Inferior parietal cortex (tissue), 1 donor: Measurements from ENCODE around the gene TSGA10IP.
"Not testable (repeated sequence)": the region's sequence is repeated elsewhere in the genome, so short reads cannot be mapped to it uniquely, and the experiment has no call there.

Source experiments
- DNase-seq: peaks from one replicate; pipeline ENCODE4 v3.0.0-alpha.2; 2016; ENCODE audit errors: extremely low spot score

TSGA10IP gene

GRCh38 chr11:65946655-65947054 is 1.4 kb downstream of the TSGA10IP start:
- DNase-seq = no peak

DNA sequence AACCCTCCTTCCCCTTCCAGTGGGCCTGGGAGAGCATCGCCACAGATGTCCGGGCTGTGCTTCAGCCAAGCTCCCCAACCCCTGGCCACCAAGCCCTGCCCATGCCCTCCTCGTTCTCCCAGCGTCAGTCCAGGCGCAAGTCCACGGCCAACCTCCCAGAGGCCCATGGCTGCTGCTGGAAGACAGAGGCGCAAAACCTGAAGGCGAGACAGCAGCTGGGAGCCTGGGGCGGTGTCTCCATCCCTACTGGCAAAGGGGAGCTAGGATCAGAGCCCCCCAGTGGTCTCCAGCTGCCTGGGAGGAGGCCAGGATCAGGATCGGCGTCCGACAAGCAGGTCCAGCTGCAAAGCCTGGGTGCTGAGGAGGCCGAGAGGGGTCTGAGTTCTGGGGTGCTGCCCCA is 1.9 kb downstream of the TSGA10IP start:
- DNase-seq = no peak

GRCh38 chr11:65947603-65948125 is 2.4 kb downstream of the TSGA10IP start:
- no peak for DNase-seq

DNA sequence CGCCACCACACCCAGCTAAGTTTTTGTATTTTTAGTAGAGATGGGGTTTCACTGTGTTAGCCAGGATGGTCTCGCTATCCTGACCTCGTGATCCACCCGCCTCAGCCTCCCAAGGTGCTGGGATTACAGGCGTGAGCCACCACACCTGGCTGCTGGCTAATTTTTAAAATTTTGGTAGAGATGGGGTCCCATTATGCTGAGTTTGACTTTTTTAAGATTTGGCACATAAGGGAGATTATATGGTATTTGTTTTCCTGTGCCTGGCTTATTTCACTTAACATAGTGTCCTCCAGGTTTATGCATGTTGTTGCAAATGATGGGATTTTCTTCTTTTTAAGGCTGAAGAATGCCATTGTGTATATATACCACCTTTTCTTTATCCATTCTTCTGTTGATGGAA is 5.4 kb downstream of the TSGA10IP start:
- DNase-seq = not testable (repeated sequence)

DNA sequence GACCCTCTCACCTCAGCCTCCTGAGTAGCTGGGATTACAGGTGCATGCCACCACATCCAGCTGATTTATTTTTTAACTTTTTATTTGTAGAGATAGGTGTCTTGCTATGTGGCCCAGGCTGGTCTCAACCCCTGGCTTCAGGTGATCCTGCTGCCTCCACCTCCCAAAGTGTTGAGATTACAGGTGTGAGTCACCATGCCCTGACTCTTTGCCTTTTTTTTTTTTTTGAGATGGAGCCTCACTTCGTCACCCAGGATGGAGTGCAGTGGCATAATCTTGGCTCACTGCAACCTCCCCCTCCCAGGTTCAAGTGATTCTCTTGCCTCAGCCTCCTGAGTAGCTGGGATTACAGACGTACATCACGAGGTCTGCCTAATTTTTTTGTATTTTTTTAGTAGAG is 6.4 kb downstream of the TSGA10IP start:
- not testable (repeated sequence) for DNase-seq

DNA sequence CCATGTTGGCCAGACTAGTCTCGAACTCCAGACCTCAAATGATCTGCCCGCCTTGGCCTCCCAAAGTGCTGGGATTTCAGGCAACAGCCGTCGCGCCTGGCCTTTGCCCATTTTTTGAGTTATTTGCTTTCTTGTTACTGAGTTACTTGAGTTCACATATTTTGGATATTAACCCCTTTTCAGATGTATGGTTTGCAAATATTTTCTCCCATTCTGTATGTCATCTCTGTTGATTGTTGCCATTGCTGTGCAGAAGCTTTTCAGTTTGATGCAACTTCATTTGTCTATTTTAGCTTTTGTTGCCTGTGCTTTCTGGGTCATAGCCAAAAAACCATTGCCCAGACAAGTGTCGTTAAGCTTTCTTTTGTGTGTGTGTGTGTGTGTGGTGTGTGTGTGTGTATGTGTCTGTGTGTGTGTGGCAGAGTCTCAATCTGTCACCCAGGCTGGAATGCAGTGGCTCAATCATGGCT is 6.8 kb downstream of the TSGA10IP start:
- DNase-seq = no peak

DNA sequence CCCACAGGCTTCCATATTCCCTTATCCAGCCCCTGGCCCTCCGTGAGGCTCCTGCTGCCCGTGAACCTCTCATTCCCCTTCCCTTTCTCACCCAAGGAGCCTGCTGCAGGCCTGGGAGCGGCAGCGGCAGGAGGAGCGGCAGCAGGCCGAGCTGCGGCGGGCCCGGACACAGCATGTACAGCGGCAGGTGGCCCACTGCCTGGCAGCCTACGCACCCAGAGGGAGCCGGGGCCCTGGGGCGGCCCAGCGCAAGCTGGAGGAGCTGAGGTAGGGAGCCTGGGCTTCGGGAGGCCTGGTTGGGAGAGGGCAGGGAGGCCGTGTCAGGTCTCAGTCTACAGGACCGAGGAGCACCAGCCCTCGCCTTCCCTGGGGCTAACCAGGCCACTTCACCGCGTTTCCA is 8.2 kb downstream of the TSGA10IP start:
- DNase-seq = no peak

DNA sequence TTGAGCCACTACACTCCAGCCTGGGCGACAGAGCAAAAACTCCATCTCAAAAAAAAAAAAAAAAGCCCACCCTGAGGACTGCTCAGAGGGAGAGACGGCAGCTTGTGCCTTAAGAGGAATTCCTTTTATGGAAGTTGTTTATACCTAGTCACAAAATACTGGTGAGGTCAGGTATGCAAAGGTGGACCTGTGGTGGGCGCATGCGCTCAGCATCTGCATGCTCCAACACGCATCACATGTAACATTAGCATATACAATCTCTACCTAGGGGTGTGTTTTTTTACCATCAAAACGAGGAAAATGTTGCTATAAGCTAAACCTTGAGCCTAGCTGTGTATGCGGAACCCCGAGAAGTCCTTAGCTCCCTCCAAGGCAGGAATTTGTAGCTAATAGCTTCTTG is 9.5 kb downstream of the TSGA10IP start:
- no peak for DNase-seq

GRCh38 chr11:65958291-65958690 is 13.0 kb downstream of the TSGA10IP start:
- DNase-seq = no peak

GRCh38 chr11:65958774-65959420 is 13.6 kb downstream of the TSGA10IP start:
- DNase-seq = no peak

DNA sequence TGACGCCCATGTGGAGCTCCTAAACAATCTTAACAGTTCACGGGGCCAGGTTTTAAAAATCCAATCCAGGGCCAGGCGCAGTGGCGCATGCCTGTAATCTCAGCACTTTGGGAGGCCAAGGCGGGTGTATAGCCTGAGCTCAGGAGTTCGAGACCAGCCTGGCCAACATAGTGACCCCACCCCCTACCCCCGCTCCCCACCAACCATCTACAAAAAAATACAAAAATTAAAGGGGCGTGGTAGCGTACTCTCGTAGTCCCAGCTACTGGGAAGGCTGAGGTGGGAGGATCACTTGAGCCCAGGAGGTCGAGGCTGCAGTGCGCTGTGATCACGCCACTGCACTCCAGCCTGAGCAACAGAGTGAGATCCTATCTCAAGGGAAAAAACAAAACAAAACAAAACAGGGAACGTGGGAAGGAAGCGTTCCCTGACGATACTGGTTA is 15.6 kb downstream of the TSGA10IP start:
- no peak for DNase-seq

DNA sequence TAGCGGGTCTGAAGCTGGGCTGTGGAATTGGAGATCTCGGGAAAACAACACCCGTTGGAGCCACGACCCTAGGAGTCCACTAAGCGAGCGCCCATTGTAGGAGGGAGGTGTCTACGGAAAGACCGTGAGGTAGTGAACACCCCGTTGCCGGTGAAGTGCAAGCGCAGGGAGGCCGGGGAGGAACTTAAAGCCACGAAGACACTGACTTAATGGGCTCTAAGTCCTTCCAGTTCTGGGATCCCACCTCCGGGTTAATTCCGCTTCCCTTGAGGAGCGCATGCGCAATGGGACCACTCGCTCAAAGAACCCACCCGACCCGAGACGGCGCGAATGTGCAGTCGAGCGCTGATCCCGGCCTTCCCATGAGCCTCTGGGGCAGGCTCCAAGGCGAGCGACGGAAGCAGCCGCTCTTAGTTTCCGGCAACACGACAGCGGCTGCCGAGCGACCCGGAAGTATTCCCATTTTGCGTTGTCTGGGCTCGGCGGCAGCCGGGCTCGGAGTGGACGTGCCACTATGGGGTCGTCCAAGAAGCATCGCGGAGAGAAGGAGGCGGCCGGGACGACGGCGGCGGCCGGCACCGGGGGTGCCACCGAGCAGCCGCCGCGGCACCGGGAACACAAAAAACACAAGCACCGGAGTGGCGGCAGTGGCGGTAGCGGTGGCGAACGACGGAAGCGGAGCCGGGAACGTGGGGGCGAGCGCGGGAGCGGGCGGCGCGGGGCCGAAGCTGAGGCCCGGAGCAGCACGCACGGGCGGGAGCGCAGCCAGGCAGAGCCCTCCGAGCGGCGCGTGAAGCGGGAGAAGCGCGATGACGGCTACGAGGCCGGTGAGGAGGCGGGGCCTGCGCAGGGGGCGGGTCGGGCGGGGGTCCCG is 16.2 kb downstream of the TSGA10IP start, which contains the start of gene SART1:
Gene SART1 (plus strand): TSS at position 468 of the 874 bp plus-strand sequence. CDS start 47 bp downstream, at position 515.
- DNase-seq = peak; percentile 99

GRCh38 chr11:65962141-65962564 is 16.9 kb downstream of the TSGA10IP start:
- DNase-seq = no peak

- no peak for DNase-seq
These were observed 19.6 kb downstream of the TSGA10IP start for GRCh38 chr11:65964906-65965305.

GRCh38 chr11:65965986-65966762 is 20.9 kb downstream of the TSGA10IP start:
- DNase-seq = no peak

- DNase-seq = no peak
These were observed 22.2 kb downstream of the TSGA10IP start for GRCh38 chr11:65967329-65967934.

- DNase-seq = no peak
These were observed 23.6 kb downstream of the TSGA10IP start for GRCh38 chr11:65968600-65969482.

GRCh38 chr11:65972116-65972515 is 26.8 kb downstream of the TSGA10IP start:
- DNase-seq = no peak

- no peak for DNase-seq
These were observed 28.3 kb downstream of the TSGA10IP start for GRCh38 chr11:65973439-65974110.

GRCh38 chr11:65975771-65976170 is 30.5 kb downstream of the TSGA10IP start:
- no peak for DNase-seq
